ENCODE measurements around the gene TRPV4.

DNA sequence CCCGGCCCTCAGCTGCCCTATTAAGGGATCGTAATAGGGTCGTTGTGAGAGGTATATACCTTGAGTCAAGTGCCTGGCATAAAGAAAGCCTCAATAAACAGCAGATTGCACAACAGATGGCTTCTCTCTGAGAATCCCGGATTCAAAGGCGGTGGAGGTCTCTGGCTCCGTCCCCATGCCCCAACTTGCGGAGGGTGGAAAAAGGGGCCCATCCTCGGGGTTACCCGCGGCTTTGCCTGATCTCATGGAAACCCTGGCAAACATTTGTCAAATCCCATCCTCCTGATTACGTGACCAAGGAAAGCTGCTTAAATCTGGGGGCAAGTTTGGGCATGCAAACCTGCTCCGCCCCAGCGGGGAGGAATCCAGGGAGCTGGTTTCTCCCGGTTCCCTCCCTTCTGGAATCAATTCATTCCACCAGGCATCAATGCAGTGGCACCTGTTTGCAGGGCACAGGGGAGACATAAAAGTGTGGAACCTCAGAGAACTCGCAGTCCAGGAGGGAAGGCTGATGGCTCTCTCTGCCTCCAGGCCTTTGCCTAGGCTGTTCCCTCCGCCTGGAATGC is 12.3 kb downstream of the TRPV4 start:
- TF ChIP-seq EZH2phosphoT487 (IDR thresholded peaks at IDR 0.05; ENCODE audit: borderline replicate concordance, low read length) (no peak), EZH2 (IDR thresholded peaks at IDR 0.05; ENCODE audit: low read length, unreplicated experiment) (no peak)

All from PC-3 (cell line).